GM12875 (cell line): ENCODE results near the gene SDCCAG8.

Experiments
- H3K4me3 ChIP-seq: one replicate; pipeline ENCODE4 v1.5.1; 2011; ENCODE audit warnings: low read depth, low read length, control low read depth
- CTCF ChIP-seq: IDR thresholded peaks from 2 replicates; pipeline ENCODE4 v1.5.1; 2011; ENCODE audit warnings: low read depth, mild to moderate bottlenecking, control low read depth, inconsistent platforms, low read length, moderate library complexity, borderline replicate concordance; ENCODE audit not compliant: insufficient read depth

The SDCCAG8 gene

GRCh38 chr1:243499248-243499647 is 243.4 kb downstream of the SDCCAG8 start:
- H3K4me3 ChIP-seq, result no peak overlapping the region
- no peak for TF ChIP-seq CTCF

GRCh38 chr1:243499711-243500110 is 243.9 kb downstream of the SDCCAG8 start:
- no peak overlapping the region for H3K4me3 ChIP-seq
- no peak for TF ChIP-seq CTCF

- no peak overlapping the region for H3K4me3 ChIP-seq
- no peak for TF ChIP-seq CTCF
These were observed 244.7 kb downstream of the SDCCAG8 start for GRCh38 chr1:243500512-243500911.

- TF ChIP-seq CTCF, result no peak
- no peak overlapping the region for H3K4me3 ChIP-seq
These were observed 245.2 kb downstream of the SDCCAG8 start for GRCh38 chr1:243501002-243501401.

GRCh38 chr1:243503155-243503554 is 247.3 kb downstream of the SDCCAG8 start:
- TF ChIP-seq CTCF, result no peak
- no peak overlapping the region for H3K4me3 ChIP-seq

GRCh38 chr1:243505986-243506689 is 250.3 kb downstream of the SDCCAG8 start:
- no peak for TF ChIP-seq CTCF
- H3K4me3 ChIP-seq, result no peak overlapping the region

GRCh38 chr1:243507001-243507671 is 251.3 kb downstream of the SDCCAG8 start:
- TF ChIP-seq CTCF, result no peak
- no peak overlapping the region for H3K4me3 ChIP-seq
